Measurements from ENCODE around the gene KRABD2.
"Not testable (repeated sequence)": the region's sequence is repeated elsewhere in the genome, so short reads cannot be mapped to it uniquely, and the experiment has no call there.

The KRABD2 gene

DNA sequence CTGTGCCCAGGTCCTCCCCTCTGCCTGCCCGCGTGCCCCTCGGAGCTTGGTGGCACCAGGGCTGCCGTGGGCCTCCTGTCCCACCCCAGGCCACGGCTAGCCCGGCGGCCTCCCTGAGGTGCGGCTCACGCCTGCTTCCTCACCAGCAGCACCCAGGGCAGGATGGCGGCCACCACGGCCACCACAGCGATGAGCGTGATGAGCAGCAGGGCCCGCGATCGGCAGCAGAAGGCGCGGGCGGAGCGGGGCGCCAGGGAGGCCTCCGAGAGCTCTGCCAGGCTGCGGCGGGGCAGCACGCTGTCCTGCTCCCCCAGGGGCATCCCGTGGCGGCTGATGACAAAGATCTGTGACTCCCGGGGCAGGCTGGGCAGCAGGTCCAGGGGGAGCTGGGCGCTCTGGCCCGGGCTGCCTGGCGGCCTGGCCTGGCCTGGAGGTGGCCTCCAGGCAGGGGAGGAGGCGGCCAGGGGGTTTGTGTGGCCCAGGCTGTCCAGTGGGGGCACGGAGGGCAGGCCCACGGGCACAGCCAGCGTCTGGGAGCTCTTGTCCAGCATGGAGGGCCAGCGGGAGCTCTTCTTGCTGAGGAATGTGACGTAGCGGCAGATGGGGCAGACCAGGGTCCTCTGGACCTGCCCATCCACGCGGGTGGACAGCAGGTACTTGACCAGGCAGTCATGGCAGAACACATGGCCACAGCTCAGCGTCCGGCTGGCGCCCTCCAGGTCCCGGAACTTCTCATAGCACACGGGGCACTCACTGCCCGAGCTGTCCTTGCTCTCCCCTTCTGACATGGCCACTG, 16.4 kb upstream of the KRABD2 start:
- no peak for DNase-seq

DNA sequence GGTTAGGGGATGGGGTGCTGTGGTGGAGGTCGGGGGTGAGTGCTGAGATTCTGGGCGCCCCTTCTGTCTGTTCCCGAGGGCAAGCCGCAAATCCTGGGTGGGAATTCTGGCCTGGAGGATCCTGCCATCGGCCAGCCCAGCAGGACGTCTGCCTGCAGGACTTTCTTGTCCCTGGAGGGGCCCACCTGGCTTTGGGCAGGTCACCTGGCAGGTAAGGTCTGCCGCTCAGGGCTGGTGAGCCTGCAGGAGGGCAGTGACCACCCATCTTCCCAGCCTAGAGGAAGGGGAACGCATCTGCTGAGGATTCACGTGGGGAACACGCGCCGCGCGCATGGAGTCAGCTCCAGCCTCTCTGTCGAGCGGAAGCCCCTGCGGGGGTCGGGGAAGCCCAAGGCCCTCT, 15.8 kb upstream of the KRABD2 start:
- no peak for DNase-seq

DNA sequence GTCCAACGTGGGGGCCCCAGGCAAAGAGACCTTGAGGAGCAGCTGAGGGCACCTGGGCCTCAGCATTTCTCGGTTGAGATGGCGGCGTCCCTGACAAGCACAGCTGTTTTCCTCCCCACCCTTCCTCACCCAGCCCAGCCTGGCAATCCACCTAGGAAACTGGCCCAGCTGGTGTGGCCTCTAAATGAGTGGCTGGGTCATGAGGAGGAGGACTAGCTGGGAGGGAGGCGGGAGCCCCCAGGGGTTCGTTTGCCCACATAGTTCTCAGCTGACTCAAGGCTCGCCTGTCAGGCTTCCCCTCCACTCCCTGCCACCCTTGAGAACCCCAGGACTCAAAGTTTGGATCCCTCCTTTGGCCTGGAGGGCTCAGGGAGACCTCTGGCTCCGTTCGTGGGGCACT, 15.2 kb upstream of the KRABD2 start:
- no peak for DNase-seq

DNA sequence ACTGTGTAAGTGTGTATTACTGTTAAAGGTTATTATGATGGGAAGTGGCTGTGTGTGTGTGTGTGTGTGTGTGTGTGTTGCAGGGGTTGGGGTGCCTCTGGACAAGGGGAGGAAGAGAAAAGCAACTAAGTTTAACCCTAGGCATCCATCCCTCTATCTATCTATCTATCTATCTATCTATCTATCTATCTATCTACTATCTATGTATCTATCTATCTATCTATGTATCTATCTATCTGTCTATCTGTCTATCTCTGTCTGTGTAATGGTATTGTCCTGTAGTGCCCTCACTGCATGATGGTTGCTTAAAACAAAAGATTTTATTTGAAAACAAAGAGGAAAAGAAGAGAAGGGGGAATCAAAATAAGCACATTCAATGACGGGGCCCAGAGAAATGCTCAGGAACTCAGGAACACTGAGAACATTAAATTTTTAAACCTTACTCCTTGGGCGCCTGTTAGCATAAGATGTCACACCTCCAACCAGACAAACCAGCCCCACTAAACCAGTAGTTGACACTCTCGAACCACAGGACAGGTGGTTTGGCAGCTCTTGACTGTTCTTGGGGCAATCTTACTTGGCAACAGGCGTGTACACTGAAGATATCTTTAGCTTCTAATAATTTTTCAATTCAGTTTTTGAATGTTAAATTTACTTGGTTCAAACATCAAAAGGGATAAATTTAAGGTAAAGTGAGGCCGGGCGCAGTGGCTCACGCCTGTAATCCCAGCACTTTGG, 11.6 kb upstream of the KRABD2 start:
- no peak for DNase-seq

DNA sequence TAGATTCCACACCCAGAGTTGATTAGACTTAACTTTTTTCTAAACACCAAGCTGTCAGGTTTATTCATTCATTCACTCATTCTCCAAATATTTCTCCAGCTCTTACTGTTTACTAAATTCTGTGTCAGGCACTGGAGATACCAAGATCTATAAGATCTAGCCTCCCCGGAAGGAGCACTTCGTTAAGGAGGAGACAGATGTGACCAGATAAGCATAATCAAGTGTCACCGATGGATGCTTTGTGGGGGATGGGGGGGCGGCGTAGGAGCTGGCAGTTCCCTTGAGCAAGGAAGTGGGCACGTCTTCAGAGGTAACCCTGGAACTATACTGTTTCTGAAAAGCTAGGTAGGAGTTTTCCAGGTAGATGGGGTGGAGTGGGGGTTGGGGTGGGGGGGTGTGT, 10.3 kb upstream of the KRABD2 start:
- DNase-seq: no peak

DNA sequence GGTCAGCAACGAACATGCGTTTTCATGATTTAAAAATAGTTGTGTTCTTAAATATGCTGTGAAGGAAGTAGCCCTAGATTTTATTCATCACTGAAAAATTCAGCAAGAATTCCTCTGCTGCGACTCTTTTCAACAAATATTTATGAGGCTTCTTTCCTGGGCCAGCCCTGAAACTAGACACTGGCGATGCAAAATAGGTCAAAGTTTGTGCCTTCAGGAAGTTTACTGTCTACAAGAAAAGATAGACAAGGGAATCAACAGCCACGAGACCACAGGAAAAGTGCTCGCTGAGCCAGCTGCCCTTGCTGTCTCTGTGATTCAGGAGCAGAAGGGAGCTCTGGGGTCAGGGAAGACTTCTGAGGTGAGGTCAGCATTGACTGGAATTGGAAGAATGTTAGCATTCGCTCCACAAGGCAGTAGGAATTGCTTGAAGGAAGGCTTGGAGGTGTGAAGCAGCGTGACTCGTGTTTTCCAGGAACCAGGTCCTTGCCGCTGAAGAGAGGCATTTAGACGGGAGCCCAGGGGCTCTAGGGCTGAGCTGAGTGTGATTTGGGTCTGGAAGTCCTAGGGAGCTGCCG, 8.4 kb upstream of the KRABD2 start:
- DNase-seq: no peak

DNA sequence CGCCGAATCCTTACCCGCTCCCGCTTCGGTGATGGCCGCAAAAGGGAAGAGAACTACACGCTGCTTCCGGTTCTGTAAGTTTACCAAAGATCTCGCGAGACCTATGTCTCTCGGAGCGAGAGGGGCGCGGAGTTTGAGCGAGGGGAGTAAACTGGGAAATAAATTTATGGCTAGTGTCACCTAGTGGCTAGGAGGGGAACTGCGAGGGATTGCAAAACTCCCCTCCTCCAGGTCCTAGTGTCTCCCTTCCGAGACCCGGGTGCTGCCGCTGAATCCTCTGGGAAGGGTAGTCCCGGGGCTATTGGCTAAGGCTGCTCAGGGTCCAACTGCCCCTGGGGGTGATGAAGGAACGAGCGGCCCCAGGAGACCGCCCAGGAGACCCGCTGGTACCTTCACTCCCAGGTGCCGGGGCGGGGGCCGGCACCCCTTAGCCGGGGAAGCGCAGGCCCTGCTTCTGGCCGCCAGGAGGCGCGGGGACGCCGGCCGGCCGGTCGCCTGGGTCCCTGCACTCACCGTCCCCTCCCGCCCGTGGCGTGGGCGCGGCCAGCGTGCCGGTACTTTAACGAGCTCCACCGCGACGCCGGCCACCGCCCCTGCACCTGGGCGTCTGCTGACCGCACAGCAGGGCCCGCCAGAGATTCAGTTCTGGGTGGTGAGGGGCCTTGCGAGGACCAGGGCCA, 6.8 kb upstream of the KRABD2 start, which contains the start of gene RPL26:
RPL26 (minus strand) TSS at position 51 of the 680 bp plus-strand sequence. CDS start 883 bp downstream, outside the sequence.
- DNase-seq: peak; percentile 86

DNA sequence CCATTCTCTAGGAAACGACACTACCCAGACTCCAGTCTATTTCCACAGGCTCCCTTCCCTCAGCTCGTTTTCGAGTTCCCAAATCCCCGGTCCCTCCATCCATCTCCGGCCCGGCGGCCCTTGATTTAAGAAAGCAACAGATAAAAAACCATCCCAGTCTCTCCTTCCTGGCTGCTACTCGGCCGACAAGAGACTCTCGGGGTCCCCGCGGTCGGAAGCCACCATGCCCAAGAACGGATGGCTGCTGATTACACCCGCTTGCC, 6.3 kb upstream of the KRABD2 start:
- DNase-seq: no peak

DNA sequence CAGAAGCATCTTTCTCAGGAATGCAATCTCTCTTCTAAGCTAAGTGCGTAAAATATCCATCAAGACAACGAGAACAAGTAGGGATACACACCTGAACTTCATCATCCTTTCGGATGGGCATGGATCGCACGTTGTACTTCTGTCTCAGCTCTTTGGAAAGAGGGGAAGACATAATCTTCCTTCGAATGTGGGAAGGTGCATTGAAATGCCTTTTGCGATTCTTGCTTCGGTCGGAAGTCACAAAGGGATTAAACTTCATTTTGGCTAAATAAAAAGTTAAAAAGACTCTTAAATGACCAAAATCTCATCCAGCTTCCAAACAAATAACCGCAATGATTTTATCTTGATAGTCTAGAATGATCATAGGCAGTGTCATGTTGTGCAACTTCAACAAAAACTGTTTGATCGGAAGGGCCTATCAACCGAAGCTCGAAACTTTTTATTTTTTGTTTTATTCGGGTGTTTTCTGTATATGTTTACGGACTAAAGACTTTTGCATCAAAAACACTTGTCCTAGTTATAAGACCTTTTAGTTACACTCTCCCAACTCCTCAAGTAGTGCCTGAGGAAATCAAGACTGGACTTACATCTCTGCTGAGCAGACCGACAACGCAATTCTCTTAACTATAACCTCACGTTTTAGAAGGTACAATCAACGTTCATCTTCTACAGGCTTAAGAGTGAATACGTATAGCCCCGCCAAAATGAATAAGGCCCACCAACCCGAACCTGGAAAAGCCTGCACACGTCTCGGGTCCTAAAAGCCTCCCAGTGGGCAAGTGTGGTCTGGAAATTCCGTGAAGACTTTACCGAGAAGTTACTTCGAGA, 5.8 kb upstream of the KRABD2 start:
- no peak for DNase-seq

DNA sequence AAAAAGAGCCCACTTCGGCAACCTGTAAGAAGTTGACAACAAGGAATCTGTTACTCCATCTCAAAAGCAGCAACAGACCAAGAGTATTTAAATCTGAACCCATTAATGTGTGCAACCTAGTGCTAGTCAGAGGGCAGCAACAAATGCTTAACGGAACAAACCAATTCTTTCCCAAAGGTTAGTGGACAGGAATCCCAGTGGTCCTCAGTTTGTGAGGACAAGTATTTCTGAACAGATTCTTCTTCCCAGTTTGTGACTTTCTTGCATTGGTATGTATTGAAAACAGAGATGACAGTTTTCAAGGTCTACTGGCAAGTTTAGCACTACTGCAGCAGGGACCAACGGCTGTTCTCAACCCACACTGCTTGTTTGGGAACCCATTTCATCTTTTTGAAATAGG, 3.5 kb upstream of the KRABD2 start:
- DNase-seq: no peak

DNA sequence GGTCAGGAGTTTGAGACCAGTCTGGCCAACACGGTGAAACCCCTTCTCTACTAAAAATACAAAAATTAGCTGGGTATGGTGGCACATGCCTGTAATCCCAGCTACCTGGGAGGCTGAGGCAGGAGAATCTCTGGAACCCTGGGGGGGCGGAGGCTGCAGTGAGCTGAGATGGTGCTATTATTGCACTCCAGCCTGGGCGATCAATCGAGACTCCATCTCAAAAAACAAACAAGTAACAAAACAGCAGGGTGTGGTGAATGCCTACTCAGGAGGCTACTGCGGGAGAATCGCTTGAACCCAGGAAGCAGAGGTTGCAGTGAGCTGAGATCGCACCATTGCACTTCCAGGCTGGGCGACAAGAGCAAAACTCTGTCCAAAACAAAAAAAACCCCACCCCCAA, 1.6 kb upstream of the KRABD2 start:
- not testable (repeated sequence) for DNase-seq

DNA sequence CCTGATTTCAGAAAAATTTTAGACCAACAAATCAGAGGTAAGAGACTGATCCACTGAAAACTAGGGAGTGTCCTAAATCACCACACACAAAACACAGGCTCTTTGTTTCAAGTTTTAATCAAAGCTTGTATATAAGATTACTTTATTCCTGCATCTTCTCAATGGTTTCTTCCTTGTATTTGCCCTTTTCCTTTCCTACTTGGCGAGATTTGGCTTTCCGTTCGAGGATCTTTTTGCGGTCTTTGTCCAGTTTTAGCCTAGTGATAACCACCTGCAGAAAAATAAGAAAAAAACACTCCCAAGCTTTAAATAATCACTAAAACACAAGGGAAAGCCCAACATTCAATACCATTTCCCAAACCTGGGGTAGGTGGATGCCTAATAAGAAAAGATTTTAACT, 918 bp upstream of the KRABD2 start:
- no peak for DNase-seq

DNA sequence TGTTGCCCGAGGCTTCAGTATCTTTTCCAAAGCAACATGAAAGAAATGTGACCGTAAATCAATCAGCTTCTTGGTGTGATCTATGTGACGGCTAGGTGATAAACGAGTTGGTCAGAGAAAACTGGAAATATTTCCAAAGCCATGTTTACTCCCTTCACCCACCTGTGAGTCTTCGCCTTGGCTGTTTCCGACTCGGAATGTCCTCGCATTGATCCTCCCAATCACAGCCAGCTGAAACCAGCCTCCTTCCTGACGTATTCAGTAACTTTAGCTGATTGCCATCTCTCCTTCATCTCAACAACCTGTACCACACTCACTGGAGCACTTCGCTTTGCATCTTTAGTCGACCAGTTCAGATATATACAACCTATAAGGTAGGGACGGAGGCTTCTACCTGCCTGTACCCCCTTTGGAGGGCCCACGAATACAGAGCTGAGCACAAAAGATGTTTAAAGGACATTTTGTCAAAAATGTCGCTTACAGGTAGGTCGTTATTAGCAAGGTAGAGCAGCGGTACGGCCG, 705 bp downstream of the KRABD2 start:
- DNase-seq: no peak

DNA sequence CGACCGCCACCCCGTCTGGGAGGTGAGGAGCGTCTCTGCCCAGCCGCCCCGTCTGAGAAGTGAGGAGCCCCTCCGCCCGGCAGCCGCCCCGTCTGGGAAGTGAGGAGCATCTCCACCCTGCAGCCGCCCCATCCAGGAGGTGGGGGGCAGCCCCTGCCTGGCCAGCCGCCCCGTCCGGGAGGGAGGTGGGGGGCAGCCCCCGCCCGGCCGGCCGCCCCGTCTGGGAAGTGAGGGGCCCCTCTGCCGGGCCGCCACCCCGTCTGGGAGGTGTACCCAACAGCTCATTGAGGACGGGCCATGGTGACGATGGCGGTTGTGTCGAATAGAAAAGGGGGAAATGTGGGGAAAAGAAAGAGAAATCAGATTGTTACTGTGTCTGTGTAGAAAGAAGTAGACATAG, 2.6 kb downstream of the KRABD2 start:
- DNase-seq: not testable (repeated sequence)

DNA sequence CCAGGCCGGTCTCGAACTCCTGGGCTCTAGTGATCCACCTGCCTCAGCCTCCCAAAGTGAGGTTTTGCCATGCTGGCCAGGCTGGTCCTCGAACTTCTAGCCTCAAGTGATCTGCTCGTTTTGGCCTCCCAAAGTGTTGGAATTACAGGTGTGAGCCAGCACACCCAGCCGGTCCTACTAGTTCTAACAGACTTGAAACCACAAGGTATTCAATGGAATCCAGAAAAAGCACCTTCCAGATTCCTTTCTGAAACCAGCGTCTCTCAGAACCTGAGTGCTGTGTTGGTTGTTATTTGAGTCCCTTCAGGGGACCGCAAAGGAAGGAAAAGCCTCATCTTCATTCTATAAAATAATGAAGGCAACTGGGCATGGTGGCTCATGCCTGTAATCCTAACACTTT, 4.1 kb downstream of the KRABD2 start:
- DNase-seq: no peak

DNA sequence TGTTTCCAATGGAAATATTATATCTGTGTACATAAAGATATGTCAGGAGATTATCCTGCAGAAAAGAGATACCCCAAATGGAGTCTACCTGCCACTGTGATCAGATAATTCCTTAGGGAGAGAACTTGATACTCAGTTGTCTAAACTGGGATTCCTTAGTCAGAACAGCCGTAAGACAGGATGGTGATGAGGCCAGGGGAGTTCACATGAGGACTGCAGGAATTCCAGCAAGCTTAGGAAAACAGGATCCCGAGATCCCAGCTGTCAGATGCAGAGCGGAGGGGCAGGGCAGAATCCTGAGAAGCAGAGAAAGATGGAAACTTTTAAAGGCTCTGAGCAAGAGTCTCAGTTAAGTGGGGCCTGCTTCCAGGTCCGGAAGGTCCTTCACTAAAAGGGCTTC, 4.7 kb downstream of the KRABD2 start:
- DNase-seq: no peak

DNA sequence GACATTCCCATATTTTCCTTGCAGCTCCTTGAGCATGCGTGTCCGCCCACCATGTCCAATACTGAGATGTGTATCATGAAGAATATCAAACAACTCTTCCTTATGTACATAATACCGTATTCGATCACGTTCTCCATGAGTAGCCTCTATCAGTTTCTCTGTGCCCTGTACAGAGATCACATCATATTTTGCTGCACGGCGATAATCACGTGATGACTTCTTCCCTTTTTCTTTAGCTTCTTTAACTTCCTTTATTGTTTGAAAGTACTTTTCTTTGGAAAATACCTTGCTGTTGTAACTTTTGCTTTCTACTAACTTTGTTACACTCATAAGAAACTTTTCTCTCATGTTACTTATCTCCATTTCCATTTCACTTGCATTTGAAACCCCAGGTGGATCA, 6.6 kb downstream of the KRABD2 start:
- no peak for DNase-seq

DNA sequence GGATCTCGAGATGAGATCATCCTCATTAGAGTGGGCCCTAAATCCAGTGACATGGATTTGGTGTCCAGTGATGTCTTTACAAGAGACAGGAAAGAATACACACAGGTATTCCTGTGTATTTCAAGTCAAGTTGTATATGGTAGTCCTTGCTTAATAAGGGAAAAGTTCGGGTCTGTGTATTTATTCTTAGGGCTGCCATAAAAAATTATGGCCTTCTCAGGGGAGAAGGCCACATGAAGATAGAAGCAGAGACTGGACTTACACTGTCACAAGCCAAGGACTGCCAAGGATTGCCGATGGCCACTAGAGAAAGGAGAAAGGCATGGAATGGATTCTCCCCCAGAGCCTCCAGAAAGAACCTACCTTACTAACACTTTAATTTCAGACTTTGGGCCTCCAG, 8.3 kb downstream of the KRABD2 start:
- DNase-seq: no peak

DNA sequence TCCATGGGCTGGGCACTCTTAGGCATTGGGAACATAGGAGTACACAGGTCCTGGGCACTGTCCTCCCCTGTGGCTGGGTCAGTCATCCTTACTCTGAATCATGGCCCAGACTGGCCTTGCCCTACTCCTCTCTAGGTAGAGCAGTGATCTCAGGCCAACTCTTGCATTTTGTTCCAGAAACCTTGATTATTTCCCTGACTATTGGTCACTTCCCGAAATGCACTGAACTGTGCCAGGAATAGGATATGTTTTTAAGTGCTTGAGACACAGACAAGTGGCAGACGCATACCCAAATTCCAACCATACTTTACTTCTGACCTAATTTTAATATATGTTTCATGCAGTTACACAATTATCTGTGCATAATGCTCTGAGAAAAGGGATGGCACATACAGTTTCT, 10.3 kb downstream of the KRABD2 start:
- no peak for DNase-seq

DNA sequence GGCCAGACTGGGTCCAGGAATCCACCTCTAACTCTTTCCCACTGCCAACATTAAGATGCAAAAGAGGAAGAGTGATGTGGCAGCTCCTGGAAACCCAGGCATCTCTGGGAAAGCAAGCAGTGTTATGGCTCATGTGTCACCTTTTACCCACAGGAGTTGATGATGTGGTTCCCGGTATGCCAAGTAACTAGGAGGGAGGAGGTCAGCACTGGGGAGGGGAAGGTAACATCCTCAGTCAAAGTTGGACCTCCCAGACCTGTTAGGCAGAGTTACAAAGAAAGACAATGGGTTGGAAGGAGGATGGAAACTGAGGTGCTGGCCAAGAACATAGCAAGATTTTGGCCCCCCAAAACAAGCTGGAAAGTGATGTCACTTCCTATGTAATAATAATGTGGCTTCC, 11.4 kb downstream of the KRABD2 start:
- no peak for DNase-seq

DNA sequence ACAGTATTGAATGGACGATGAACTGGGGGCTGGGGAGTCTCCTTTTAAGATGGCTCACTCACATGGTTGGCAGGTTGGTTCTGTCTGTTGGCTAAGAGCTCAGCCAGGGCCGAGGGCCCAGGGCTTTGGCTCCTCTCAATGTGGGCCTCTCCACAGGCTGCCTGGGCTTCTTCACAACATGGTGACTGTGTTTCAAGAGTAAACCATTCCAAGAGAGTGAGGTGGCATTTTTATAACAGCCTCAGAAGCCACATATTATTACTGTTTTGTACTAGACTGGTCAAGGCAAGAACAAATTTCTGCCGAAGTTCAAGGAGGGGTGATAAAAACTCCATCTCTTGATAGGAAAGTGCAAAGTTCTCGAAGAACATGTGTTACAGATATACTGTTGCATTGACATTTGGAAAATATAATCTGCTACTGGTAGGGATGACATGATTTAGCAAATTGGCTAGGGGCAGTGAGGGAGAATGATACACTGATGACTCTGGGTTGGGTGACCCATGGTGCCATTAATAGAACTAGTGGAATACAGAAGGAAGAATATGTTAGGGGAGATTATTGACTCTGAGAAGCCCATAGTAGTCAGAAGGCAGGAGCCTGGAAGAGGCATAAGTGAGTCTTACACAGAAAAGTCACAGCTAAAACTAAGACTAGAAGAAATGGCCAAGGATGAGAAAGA, 13.7 kb downstream of the KRABD2 start:
- no peak for DNase-seq

DNA sequence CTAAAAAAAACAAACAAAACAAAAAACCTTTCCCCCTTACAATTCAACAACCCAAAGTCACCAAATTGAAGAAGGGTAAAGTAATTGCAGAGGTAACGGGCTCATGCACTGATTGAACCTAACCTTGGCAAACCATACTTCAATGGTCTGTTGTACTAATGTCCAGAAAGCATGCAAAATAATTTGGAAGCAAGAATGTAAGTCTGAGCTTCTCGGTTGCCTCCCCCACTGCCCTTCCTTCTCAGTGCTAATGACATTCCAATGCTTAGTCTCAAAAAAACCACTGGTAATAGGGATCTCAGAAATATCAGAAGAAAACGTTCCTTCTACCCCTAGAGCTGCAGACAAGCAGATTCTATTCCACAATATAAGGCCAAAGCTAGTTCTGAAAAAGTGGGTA, 15.8 kb downstream of the KRABD2 start:
- DNase-seq: no peak

Data from stimulated activated CD4-positive, alpha-beta T cell treated with anti-CD3 and anti-CD28 coated beads, Interleukin-12 subunit alpha, Interleukin-12 subunit beta, amount 100 ng/mL, for 4 hours (primary cell).